ENCODE data around the gene PMPCA.

PMPCA gene

DNA sequence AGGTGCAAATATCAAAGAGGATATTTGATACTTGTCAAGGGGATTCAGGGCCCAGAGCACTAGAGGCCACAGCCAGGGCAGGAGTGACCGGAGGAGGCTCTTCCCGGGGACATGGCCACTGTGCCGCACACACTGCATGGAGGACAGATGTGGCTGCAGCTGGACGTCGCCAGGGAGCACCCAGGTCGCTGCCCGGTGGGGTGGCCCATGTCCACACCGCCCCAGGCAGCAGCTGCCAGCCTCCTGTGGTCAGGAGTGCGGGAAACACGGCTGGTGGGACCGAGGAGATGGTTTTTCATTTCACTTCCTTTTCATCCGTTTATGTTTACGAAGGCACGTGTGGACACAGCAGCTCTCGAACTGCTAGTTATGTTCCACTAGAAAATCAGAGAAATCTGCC lies 57.3 kb downstream of the PMPCA start:
- H3K4me1 ChIP-seq (ENCODE audit: low read length): no peaks in the 10 kb centered on the region
- H3K4me2 ChIP-seq (ENCODE audit: low read length): no peak overlapping the region
- peaks cover 80% of the 10 kb centered on the region for H3K36me3 ChIP-seq (replicated peaks; ENCODE audit: low read depth, low read length)
- peaks cover 43% of the 10 kb centered on the region for H3K79me2 ChIP-seq (ENCODE audit: low read length)
- no peak overlapping the region for H3K27ac ChIP-seq (ENCODE audit: low read length)
- H2AFZ ChIP-seq (ENCODE audit: low read depth, low read length): no peak overlapping the region
- TF ChIP-seq, protein P1, sequence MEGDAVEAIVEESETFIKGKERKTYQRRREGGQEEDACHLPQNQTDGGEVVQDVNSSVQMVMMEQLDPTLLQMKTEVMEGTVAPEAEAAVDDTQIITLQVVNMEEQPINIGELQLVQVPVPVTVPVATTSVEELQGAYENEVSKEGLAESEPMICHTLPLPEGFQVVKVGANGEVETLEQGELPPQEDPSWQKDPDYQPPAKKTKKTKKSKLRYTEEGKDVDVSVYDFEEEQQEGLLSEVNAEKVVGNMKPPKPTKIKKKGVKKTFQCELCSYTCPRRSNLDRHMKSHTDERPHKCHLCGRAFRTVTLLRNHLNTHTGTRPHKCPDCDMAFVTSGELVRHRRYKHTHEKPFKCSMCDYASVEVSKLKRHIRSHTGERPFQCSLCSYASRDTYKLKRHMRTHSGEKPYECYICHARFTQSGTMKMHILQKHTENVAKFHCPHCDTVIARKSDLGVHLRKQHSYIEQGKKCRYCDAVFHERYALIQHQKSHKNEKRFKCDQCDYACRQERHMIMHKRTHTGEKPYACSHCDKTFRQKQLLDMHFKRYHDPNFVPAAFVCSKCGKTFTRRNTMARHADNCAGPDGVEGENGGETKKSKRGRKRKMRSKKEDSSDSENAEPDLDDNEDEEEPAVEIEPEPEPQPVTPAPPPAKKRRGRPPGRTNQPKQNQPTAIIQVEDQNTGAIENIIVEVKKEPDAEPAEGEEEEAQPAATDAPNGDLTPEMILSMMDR (IDR thresholded peaks at IDR 0.05; ENCODE audit: low read depth, low read length): no peak
- TF ChIP-seq EZH2phosphoT487 (IDR thresholded peaks at IDR 0.05; ENCODE audit: low read depth): no peak
- no peak overlapping the region for H3K9ac ChIP-seq (ENCODE audit: low read length)
- no peaks in the 10 kb centered on the region for H3K27me3 ChIP-seq (ENCODE audit: low read depth, low read length)
- no peaks in the 10 kb centered on the region for H3K9me3 ChIP-seq (ENCODE audit: insufficient read depth, low read length)
- peaks cover 46% of the 10 kb centered on the region for H4K20me1 ChIP-seq (ENCODE audit: insufficient read depth, low read length)
- no peak overlapping the region for H3K4me3 ChIP-seq (ENCODE audit: low read length)

DNA sequence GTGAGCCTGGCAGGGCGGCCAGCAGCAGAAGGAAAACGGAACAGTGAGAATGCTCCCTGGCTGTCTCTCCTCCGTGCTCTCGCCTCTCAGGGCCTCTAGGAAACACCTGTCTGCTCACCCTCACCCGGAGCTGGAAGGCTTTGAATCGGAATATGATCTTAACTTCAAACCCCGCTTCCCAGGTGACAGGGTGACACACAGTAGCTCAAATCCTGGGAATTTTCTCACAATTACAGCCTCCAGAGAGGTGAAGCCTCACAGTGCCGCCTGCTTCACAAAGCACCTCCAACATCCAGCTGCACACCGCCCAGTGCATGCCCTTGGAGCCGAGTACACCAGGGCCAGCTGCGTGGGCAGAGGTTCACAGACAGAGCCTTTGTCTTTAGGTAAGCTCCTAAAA lies 59.9 kb downstream of the PMPCA start:
- Histone ChIP-seq H2AFZ (ENCODE audit: low read depth, low read length) (no peak overlapping the region), H3K9me3 (ENCODE audit: insufficient read depth, low read length) (no peaks in the 10 kb centered on the region), H3K4me3 (ENCODE audit: low read length) (no peak overlapping the region), H3K27ac (ENCODE audit: low read length) (no peak overlapping the region), H3K9ac (ENCODE audit: low read length) (no peak overlapping the region), H3K4me2 (ENCODE audit: low read length) (no peak overlapping the region), H3K79me2 (ENCODE audit: low read length) (peaks cover 66% of the 10 kb centered on the region), H3K27me3 (ENCODE audit: low read depth, low read length) (no peaks in the 10 kb centered on the region), H3K36me3 (replicated peaks; ENCODE audit: low read depth, low read length) (peaks cover 84% of the 10 kb centered on the region), H3K4me1 (ENCODE audit: low read length) (no peaks in the 10 kb centered on the region), H4K20me1 (ENCODE audit: insufficient read depth, low read length) (peaks cover 64% of the 10 kb centered on the region)
- TF ChIP-seq EZH2phosphoT487 (IDR thresholded peaks at IDR 0.05; ENCODE audit: low read depth): no peak
- TF ChIP-seq, protein P1 (IDR thresholded peaks at IDR 0.05; ENCODE audit: low read depth, low read length): no peak

DNA sequence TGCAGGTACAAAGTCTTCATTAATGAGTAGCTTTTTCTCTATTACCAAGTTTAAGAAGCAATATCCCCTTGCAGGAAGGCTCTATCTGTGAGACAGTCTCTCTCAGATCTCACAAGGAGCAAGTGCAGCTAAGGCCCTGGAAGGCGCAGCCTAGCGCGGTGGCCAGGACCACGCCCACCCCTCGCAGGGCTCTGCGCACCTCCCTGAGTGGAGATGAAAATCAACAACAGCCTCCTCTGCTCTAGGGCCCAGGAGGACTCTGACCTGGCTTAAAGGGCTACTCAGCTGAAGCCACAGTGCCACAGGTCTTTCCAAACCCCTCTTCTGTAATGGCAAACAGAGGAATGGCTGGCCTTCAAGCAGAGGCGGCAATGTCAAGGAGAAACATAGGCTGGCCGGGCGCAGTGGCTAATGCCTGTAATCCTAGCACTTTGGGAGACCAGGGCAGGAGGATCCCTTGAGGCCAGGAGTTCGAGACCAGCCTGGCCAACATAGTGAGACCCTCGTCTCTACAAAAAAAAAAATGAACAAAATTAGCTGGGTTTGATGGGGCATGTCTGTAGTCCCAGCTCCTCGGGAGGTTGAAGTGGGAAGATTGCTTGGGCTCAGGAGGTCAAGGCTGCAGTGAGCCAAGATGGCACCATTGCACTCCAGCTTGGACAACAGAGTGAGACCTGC lies 60.5 kb downstream of the PMPCA start:
- no peak overlapping the region for H3K4me3 ChIP-seq (ENCODE audit: low read length)
- no peak overlapping the region for H3K27ac ChIP-seq (ENCODE audit: low read length)
- TF ChIP-seq, protein P1 (IDR thresholded peaks at IDR 0.05; ENCODE audit: low read depth, low read length): no peak
- TF ChIP-seq EZH2phosphoT487 (IDR thresholded peaks at IDR 0.05; ENCODE audit: low read depth): no peak
- peaks cover 84% of the 10 kb centered on the region for H3K36me3 ChIP-seq (replicated peaks; ENCODE audit: low read depth, low read length)
- H3K4me2 ChIP-seq (ENCODE audit: low read length): no peak overlapping the region
- H3K4me1 ChIP-seq (ENCODE audit: low read length): no peaks in the 10 kb centered on the region
- peaks cover 70% of the 10 kb centered on the region for H4K20me1 ChIP-seq (ENCODE audit: insufficient read depth, low read length)
- no peaks in the 10 kb centered on the region for H3K9me3 ChIP-seq (ENCODE audit: insufficient read depth, low read length)
- H3K79me2 ChIP-seq (ENCODE audit: low read length): peaks cover 71% of the 10 kb centered on the region
- no peaks in the 10 kb centered on the region for H3K27me3 ChIP-seq (ENCODE audit: low read depth, low read length)
- no peak overlapping the region for H2AFZ ChIP-seq (ENCODE audit: low read depth, low read length)
- no peak overlapping the region for H3K9ac ChIP-seq (ENCODE audit: low read length)

DNA sequence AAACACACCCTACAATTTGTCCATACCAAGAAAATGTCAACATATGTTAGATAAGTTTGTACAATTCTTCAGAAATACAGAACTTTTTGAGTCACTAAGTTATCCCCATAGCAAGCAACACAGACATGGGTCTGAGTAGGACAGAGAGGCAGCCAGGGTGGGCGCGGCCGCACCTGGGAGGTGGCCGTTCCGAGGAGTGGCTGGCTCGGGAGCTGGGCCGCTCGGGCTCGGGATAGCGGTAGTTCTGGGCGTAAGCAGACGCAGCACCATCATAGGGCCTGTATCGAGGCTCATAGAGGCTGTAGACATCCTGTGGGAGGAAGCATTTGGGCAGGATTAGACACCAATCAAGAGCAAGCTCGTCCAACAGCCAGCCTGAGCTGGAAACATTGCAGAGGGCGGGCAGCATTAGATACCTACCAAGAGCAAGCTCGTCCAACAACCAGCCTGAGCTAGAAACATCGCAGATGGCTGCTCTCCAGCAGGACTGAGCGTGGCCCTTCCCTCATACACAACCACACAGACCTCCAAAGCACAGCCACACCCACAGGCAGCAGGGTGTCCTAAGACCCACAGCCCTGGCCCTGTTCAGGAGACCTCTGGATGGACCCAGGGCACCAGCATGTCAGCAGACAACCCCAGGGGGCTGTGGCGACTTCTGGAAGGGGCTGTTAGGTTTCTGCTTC lies 61.5 kb downstream of the PMPCA start:
- peaks cover 84% of the 10 kb centered on the region for H3K36me3 ChIP-seq (replicated peaks; ENCODE audit: low read depth, low read length)
- H3K79me2 ChIP-seq (ENCODE audit: low read length): peaks cover 82% of the 10 kb centered on the region

More for the DNA sequence above, 61.5 kb downstream of the PMPCA start:
- Histone ChIP-seq H4K20me1 (ENCODE audit: insufficient read depth, low read length) (peaks cover 75% of the 10 kb centered on the region), H3K27me3 (ENCODE audit: low read depth, low read length) (no peaks in the 10 kb centered on the region), H3K9ac (ENCODE audit: low read length) (no peak overlapping the region), H3K4me2 (ENCODE audit: low read length) (no peak overlapping the region), H3K4me1 (ENCODE audit: low read length) (no peaks in the 10 kb centered on the region), H3K9me3 (ENCODE audit: insufficient read depth, low read length) (no peaks in the 10 kb centered on the region), H3K27ac (ENCODE audit: low read length) (no peak overlapping the region), H3K4me3 (ENCODE audit: low read length) (no peak overlapping the region), H2AFZ (ENCODE audit: low read depth, low read length) (no peak overlapping the region)
- TF ChIP-seq EZH2phosphoT487 (IDR thresholded peaks at IDR 0.05; ENCODE audit: low read depth): no peak
- TF ChIP-seq, protein P1 (IDR thresholded peaks at IDR 0.05; ENCODE audit: low read depth, low read length): no peak

Data from OCI-LY3 (cell line).